Osteocyte (in vitro differentiated cells): ENCODE data around the gene PRPF38A. TPM values are rescaled to one million over a fixed set of nuclear protein-coding genes. Genes with fewer than 3 reads are reported as not detected.

Source experiments
- DNase-seq: peaks from one replicate; pipeline ENCODE4 v3.0.0; 2021; ENCODE audit warnings: mixed read lengths; ENCODE audit not compliant: unreplicated experiment; ENCODE audit errors: extremely low spot score
- H3K27ac Mint-ChIP-seq: one replicate; pipeline ENCODE4 v1.8.0; 2021; ENCODE audit warnings: mild to moderate bottlenecking, mixed read lengths; ENCODE audit not compliant: unreplicated experiment
- H3K27me3 Mint-ChIP-seq: one replicate; pipeline ENCODE4 v1.8.0; 2021; ENCODE audit warnings: mixed read lengths; ENCODE audit not compliant: unreplicated experiment
- H3K36me3 Mint-ChIP-seq: one replicate; pipeline ENCODE4 v1.8.0; 2021; ENCODE audit warnings: mixed read lengths; ENCODE audit not compliant: unreplicated experiment
- H3K4me1 Mint-ChIP-seq: one replicate; pipeline ENCODE4 v1.8.0; 2021; ENCODE audit warnings: mixed read lengths; ENCODE audit not compliant: unreplicated experiment
- H3K4me3 Mint-ChIP-seq: one replicate; pipeline ENCODE4 v1.8.0; 2021; ENCODE audit warnings: mild to moderate bottlenecking, moderate library complexity, mixed read lengths; ENCODE audit not compliant: unreplicated experiment
- H3K9me3 Mint-ChIP-seq: one replicate; pipeline ENCODE4 v1.8.0; 2021; ENCODE audit warnings: mixed read lengths; ENCODE audit not compliant: unreplicated experiment
- CTCF ChIP-seq: fragments of 200-600 bp; sonication (generic); IDR thresholded peaks from 2 replicates; pipeline ENCODE4 v1.5.0; 2021; ENCODE audit warnings: antibody characterized with exemption, mild to moderate bottlenecking, moderate library complexity
- total RNA-seq: library from RNA; stranded (reverse); gene quantifications from 2 replicates; pipeline ENCODE4 v1.2.1, GENCODE V29; 2021

PRPF38A gene
- total RNA-seq, 1 donor from 2014 or later: 35.9 TPM

DNA sequence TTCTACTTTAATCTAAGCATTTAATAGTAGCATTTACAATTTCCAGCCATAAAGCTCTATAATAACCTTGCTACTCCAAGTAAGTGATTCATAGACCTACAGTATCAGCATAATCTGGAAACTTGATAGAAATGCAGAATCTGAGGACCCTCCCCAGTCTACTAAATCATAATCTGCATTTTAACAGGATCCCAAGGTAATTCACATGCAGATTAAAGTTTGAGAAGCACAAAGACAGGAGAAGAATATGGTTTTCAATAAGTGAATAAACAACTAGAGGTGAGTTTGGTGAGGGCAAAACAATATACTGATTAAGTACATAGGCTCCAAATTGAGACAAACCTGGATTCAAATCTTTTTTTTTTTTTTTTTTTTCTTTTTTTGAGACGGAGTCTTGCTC is 57.4 kb downstream of the PRPF38A start:
- H3K27ac Mint-ChIP-seq: no peak overlapping the region
- H3K36me3 Mint-ChIP-seq: peaks cover 13% of the 10 kb centered on the region
- no peaks in the 10 kb centered on the region for H3K9me3 Mint-ChIP-seq
- H3K4me1 Mint-ChIP-seq: peaks cover 7% of the 10 kb centered on the region
- no peaks in the 10 kb centered on the region for H3K27me3 Mint-ChIP-seq
- TF ChIP-seq CTCF: no peak
- H3K4me3 Mint-ChIP-seq: no peak overlapping the region
- DNase-seq: no peak

- no peaks in the 10 kb centered on the region for H3K9me3 Mint-ChIP-seq
- TF ChIP-seq CTCF: no peak
- DNase-seq: no peak
- H3K36me3 Mint-ChIP-seq: peaks cover 9% of the 10 kb centered on the region
- no peak overlapping the region for H3K27ac Mint-ChIP-seq
- H3K27me3 Mint-ChIP-seq: no peaks in the 10 kb centered on the region
- H3K4me1 Mint-ChIP-seq: peaks cover 7% of the 10 kb centered on the region
- no peak overlapping the region for H3K4me3 Mint-ChIP-seq
Observed at GRCh38 chr1:52463891-52464290, 59.5 kb downstream of the PRPF38A start.

GRCh38 chr1:52469108-52469507 is 64.7 kb downstream of the PRPF38A start:
- Mint-ChIP-seq H3K4me3 (no peak overlapping the region), H3K27ac (no peak overlapping the region), H3K36me3 (peaks cover 21% of the 10 kb centered on the region), H3K9me3 (no peaks in the 10 kb centered on the region), H3K27me3 (no peaks in the 10 kb centered on the region), H3K4me1 (no peaks in the 10 kb centered on the region)
- DNase-seq: no peak
- no peak for TF ChIP-seq CTCF

Other genes starting within 250 kb of the PRPF38A start
- 40.4 and 44.0 TPM in 2 replicates for gene CC2D1B, start 38.4 kb upstream of the PRPF38A start, total RNA-seq
- gene ORC1, start 179 bp upstream of the PRPF38A start, total RNA-seq: 1.9 and 3.0 TPM in 2 replicates
- gene TUT4, start 148.5 kb downstream of the PRPF38A start, total RNA-seq: 53.7 and 56.4 TPM in 2 replicates
- gene GPX7, start 197.8 kb downstream of the PRPF38A start, total RNA-seq: 36.1 and 37.7 TPM in 2 replicates
- not detected in 2 replicates for gene SHISAL2A, start 228.6 kb downstream of the PRPF38A start, total RNA-seq